RWPE2 (cell line): ENCODE measurements around the gene SUSD6.

Source experiments
- ATAC-seq: fragments of 200-7000 bp; cut with Tn5 transposase; 3 replicates; pipeline ENCODE4 v1.9.1; 2021; ENCODE audit warnings: low read depth
- DNase-seq: peaks from one replicate; pipeline ENCODE4 v3.0.0-alpha.2; 2020; ENCODE audit warnings: low spot score
- H3K27ac ChIP-seq: fragments of 450-650 bp; 2 replicates; pipeline ENCODE4 v1.5.1; 2017; ENCODE audit warnings: mild to moderate bottlenecking; ENCODE audit not compliant: poor library complexity, severe bottlenecking
- H3K27me3 ChIP-seq: fragments of 250-450 bp; sonication (Bioruptor Pico); 2 replicates; pipeline ENCODE4 v1.5.1; 2021; ENCODE audit warnings: mild to moderate bottlenecking, moderate library complexity; ENCODE audit not compliant: insufficient read depth, poor library complexity, severe bottlenecking
- H3K36me3 ChIP-seq: fragments of 250-450 bp; sonication (Bioruptor Pico); 2 replicates; pipeline ENCODE4 v1.5.1; 2020; ENCODE audit warnings: low read depth, mild to moderate bottlenecking, moderate library complexity
- H3K4me1 ChIP-seq: fragments of 250-450 bp; sonication (Bioruptor Pico); 2 replicates; pipeline ENCODE4 v1.5.1; 2021; ENCODE audit warnings: mild to moderate bottlenecking, moderate library complexity; ENCODE audit not compliant: insufficient read depth, poor library complexity, severe bottlenecking
- H3K4me3 ChIP-seq: fragments of 250-450 bp; sonication (Bioruptor Pico); 2 replicates; pipeline ENCODE4 v1.5.1; 2021; ENCODE audit warnings: mild to moderate bottlenecking, moderate library complexity; ENCODE audit not compliant: severe bottlenecking
- H3K9me3 ChIP-seq: fragments of 250-450 bp; sonication (Bioruptor Pico); 2 replicates; pipeline ENCODE4 v1.5.1; 2021; ENCODE audit warnings: mild to moderate bottlenecking, moderate library complexity; ENCODE audit not compliant: severe bottlenecking
- CTCF ChIP-seq: fragments of 450-650 bp; IDR thresholded peaks from one replicate; pipeline ENCODE4 v1.5.1; 2017; ENCODE audit warnings: mild to moderate bottlenecking, moderate library complexity; ENCODE audit not compliant: poor library complexity, severe bottlenecking

The SUSD6 gene

GRCh38 chr14:69613312-69614073, 2.1 kb downstream of the SUSD6 start:
- no peaks in the 10 kb centered on the region for H3K36me3 ChIP-seq
- no peak for TF ChIP-seq CTCF
- ATAC-seq, result no peak
- peak overlapping the region; percentile 100 for H3K4me3 ChIP-seq
- no peaks in the 10 kb centered on the region for H3K27me3 ChIP-seq
- no peaks in the 10 kb centered on the region for H3K9me3 ChIP-seq
- no peak for DNase-seq
- peak overlapping the region; percentile 57 for H3K27ac ChIP-seq
- H3K4me1 ChIP-seq, result peaks cover 34% of the 10 kb centered on the region

- peaks cover 40% of the 10 kb centered on the region for H3K4me1 ChIP-seq
- no peaks in the 10 kb centered on the region for H3K9me3 ChIP-seq
- H3K27me3 ChIP-seq, result no peaks in the 10 kb centered on the region
- ATAC-seq, result no peak
- H3K36me3 ChIP-seq, result no peaks in the 10 kb centered on the region
- no peak for TF ChIP-seq CTCF
- H3K27ac ChIP-seq, result no peak overlapping the region
- no peak overlapping the region for H3K4me3 ChIP-seq
- DNase-seq, result no peak
These were observed 3.2 kb downstream of the SUSD6 start for GRCh38 chr14:69614592-69614991.

GRCh38 chr14:69615121-69615495, 3.7 kb downstream of the SUSD6 start:
- no peak for TF ChIP-seq CTCF
- no peak for DNase-seq
- Histone ChIP-seq H3K36me3 (no peaks in the 10 kb centered on the region), H3K4me3 (no peak overlapping the region), H3K9me3 (no peaks in the 10 kb centered on the region), H3K27ac (peak overlapping the region; percentile 51), H3K4me1 (peaks cover 40% of the 10 kb centered on the region), H3K27me3 (no peaks in the 10 kb centered on the region)
- no peak for ATAC-seq

GRCh38 chr14:69615496-69616407, 4.4 kb downstream of the SUSD6 start:
- Histone ChIP-seq H3K27ac (peak overlapping the region; percentile 51), H3K27me3 (no peaks in the 10 kb centered on the region), H3K36me3 (no peaks in the 10 kb centered on the region), H3K9me3 (no peaks in the 10 kb centered on the region), H3K4me1 (peaks cover 40% of the 10 kb centered on the region), H3K4me3 (no peak overlapping the region)
- peak; percentile 18 for ATAC-seq
- TF ChIP-seq CTCF, result no peak
- no peak for DNase-seq
